HG02798 (cell line): ENCODE data around the gene CHCHD3.

Source experiments
- ATAC-seq: cut with Tn5 transposase; IDR thresholded peaks from one replicate; pipeline ENCODE4 v1.9.1; 2021; ENCODE audit warnings: mild to moderate bottlenecking; ENCODE audit not compliant: unreplicated experiment, poor library complexity

Gene CHCHD3

DNA sequence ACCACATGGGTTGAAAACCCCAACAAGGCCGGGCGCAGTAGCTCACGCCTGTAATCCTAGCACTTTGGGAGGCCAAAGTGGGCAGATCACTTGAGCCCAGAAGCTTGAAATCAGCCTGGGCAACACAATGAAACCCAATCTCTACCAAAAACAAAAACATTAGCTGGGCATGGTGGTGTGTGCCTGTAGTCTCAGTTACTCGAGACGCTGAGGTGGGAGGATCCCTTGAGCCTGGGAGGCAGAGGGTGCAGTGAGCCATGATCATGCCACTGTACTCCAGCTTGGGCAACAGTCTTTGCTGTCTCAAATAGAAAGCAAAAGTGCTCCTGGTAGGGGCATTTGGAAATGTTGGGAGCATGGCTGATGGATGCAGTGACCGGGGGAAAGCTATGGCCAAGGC lies 296.0 kb downstream of the CHCHD3 start:
- ATAC-seq: no peak

- no peak for ATAC-seq
These were observed 297.5 kb downstream of the CHCHD3 start for GRCh38 chr7:132784406-132784805.

DNA sequence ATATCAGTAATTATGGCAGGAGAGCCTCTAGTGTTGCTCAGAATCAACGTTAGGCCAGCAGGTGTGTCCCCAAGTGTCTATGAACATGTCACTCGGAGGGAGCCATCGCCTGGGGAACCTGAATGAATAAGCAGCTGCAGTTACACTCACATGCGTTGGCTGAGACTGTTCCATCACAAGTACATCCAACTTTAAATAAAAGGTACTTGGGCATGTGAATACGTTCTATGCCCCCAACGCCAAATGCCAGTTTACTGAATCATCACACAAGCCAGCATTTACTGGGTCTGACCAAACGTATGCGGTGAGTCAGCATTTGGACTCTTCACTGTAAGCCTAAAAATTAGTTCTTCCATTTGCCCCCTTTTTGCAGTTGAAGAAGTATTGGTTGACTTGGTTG lies 298.1 kb downstream of the CHCHD3 start:
- no peak for ATAC-seq

DNA sequence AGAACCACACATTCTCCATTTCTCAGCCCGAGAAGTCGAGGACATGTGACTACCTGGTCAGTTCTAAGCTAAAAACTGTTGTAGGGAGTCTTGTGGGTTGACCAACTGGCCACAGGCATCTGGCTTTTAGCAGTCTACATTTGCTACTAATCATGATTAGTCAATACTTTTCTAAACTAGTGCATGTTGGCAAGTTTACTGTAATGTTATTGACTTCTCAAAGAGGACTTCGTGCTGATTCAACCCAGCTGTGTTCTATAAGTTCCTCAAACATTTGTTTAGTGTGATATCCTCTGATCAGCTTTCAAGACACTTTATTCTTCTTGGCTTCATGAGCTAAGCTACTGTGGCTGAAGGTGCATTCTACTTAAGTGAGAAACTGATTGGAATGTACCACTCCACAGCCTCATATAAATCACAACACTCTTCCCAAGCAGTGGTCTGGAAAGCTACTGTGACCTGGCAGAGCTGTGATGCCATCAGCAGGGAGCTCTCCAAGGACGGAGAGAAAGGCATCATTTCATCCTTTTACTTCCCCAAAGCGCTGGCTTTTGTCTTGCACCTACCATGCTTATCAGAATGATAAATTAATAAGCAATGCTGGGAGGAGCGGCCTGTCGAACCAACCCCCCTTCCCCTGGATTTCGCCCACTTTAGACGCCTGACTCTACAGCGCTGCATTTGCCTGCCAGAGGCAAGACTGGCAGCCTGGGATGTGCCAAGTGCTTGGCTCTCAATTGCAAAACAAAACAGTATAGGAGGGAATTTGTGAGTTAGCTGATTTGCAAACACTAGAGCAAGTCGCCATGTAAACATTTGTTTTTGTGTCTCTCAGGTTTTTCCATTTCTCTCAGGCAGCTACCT lies 298.9 kb downstream of the CHCHD3 start:
- no peak for ATAC-seq

- ATAC-seq: no peak
These were observed 301.1 kb downstream of the CHCHD3 start for GRCh38 chr7:132780822-132781221.

DNA sequence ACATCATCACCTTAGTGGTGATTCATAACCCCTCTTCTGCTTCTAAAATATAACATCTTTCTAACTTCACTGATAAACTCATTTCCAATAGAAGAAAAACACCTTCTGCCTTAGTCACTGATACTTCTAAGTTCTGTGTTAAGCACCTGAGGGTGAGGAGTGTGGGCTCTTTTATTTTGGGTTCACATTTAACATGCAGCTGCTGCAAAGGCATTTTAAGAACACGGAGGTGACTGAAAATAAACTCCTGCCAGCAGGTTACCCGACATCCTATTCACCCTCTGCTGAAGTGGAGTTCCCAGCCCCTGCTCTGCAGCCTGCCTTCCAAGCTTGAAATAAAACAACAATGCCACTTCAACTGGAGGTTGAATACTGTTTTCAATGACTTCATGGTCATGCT lies 302.7 kb downstream of the CHCHD3 start:
- ATAC-seq: no peak

- ATAC-seq: no peak
These were observed 303.1 kb downstream of the CHCHD3 start for GRCh38 chr7:132778761-132779160.

- ATAC-seq: no peak
These were observed 303.9 kb downstream of the CHCHD3 start for GRCh38 chr7:132777956-132778355.

GRCh38 chr7:132777414-132777813 lies 304.5 kb downstream of the CHCHD3 start:
- no peak for ATAC-seq

GRCh38 chr7:132776048-132776620 lies 305.8 kb downstream of the CHCHD3 start:
- no peak for ATAC-seq

- no peak for ATAC-seq
These were observed 308.3 kb downstream of the CHCHD3 start for GRCh38 chr7:132773527-132773956.

- no peak for ATAC-seq
These were observed 310.6 kb downstream of the CHCHD3 start for GRCh38 chr7:132771301-132771730.

- ATAC-seq: no peak
These were observed 311.8 kb downstream of the CHCHD3 start for GRCh38 chr7:132770055-132770454.

GRCh38 chr7:132769280-132769679 lies 312.6 kb downstream of the CHCHD3 start:
- no peak for ATAC-seq

DNA sequence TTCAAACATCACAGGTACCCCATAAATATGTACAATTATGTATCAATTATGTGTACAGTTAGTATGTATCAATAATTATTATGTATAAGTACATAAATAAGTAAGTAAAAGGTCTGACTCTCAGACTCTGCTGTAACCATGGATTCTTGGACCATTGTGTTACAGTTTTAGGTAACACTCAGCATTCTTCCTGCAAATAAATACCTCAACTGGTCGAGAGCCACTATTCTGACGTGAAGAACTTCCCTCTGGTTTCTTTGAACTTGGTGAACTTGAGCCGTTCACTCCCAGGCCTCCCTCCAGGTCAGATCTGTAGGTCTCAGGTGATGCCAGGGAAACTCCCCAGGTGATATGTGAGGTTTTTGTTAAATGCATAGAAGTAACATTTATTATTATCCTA lies 313.8 kb downstream of the CHCHD3 start:
- no peak for ATAC-seq

DNA sequence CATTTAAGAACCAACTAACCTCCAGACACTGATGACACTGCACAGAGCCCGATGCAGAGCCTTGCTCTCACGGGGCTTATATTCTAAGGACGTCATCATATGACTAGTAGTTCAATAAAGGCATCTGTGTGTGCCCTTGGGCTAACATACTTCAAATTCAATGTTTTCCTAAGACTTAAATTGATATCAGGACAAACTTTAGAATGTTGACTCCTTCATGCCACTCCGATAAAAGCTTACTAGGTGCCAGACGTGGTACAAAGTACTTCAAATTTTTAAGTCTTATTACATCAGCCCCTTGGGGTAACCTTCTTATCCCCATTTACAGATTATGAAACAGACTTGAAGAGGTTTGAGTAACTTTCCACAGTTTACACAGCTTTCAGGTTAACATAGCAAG lies 314.5 kb downstream of the CHCHD3 start:
- ATAC-seq: no peak

- ATAC-seq: no peak
These were observed 315.2 kb downstream of the CHCHD3 start for GRCh38 chr7:132766660-132767059.

- no peak for ATAC-seq
These were observed 316.0 kb downstream of the CHCHD3 start for GRCh38 chr7:132765861-132766260.

DNA sequence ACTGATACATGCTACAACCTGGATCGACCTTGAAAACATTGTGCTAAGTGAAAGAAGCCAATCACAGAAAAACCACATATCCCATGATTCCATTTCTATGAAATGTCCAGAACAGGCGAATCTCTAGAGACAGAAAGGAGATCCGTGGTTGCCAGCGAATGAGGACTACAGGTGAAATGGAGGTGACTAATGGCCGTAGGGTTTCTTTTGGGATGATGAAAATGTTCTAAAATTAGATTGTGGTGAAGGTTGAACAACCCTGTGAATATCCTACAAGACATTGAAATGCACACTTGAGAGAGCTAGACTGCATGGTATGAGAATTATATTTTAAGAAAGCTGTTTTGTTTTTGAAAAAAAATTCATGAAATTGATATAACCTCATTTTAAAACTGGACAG lies 317.1 kb downstream of the CHCHD3 start:
- no peak for ATAC-seq

DNA sequence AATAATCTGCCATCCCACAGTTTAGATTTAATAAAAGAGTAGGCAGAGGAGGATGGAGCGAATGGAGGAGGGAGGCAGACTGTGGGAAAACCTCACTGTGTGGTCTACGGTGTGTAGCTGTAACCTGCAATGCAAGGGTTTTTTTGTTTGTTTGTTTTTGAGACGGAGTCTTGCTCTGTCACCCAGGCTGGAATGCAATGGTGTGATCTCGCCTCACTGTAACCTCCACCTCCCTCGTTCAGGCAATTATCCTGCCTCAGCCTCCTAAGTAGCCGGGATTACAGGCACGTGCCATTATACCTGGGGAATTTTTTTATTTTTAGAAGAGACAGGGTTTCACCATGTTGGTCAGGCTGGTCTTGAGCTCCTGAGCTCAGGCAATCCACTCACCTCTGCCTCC lies 321.0 kb downstream of the CHCHD3 start:
- no peak for ATAC-seq

- ATAC-seq: no peak
These were observed 321.7 kb downstream of the CHCHD3 start for GRCh38 chr7:132760244-132760623.
